Right lobe of liver (tissue), 6 donors: ENCODE data around the gene ENTREP1. TPM values are rescaled to one million over a fixed set of nuclear protein-coding genes. Genes with fewer than 3 reads are reported as not detected.

Experiments
- ATAC-seq, 4 donors: fragments of 200-7000 bp; cut with Tn5 transposase; one replicate each; pipeline ENCODE4 v1.9.1; 2020; ENCODE audit warnings: mild to moderate bottlenecking in 4 of 4, moderate library complexity in 4 of 4
- DNase-seq, 3 donors: peaks; one replicate each; pipeline ENCODE4 v3.0.0-alpha.2; 2020
- H3K27ac ChIP-seq, 3 donors: fragments of 200-600 bp; one replicate each; pipeline ENCODE4 v1.8.0; 2022
- H3K27me3 ChIP-seq, 2 donors: fragments of 200-600 bp; one replicate each; pipeline ENCODE4 v1.8.0; 2022
- H3K36me3 ChIP-seq, 4 donors: fragments of 200-600 bp; sonication (generic) in 1 of 4; one replicate each; pipeline versions ENCODE4 v1.5.1 to v1.8.0; 2017 to 2022; ENCODE audit warnings: control low read depth in 1 of 4
- H3K4me1 ChIP-seq, 4 donors: fragments of 200-600 bp; sonication (generic) in 1 of 4; one replicate each; pipeline versions ENCODE4 v1.5.1 to v1.8.0; 2017 to 2022; ENCODE audit warnings: control low read depth in 1 of 4
- H3K4me3 ChIP-seq, 3 donors: fragments of 200-600 bp; one replicate each; pipeline ENCODE4 v1.8.0; 2022
- H3K9me3 ChIP-seq, 4 donors: fragments of 200-600 bp; sonication (generic) in 1 of 4; one replicate each; pipeline versions ENCODE4 v1.5.1 to v1.8.0; 2017 to 2022; ENCODE audit warnings: control low read depth in 1 of 4
- CTCF ChIP-seq, 4 donors: fragments of 200-600 bp in 3 of 4; fragments of 450-650 bp in 1 of 4; IDR thresholded peaks; one replicate each; pipeline versions ENCODE4 v1.5.1 to v1.8.0; 2016 to 2022; ENCODE audit warnings: antibody characterized with exemption in 4 of 4, mild to moderate bottlenecking in 2 of 4
- POLR2A ChIP-seq: fragments of 450-650 bp; IDR thresholded peaks from one replicate; pipeline ENCODE4 v1.6.1; 2017; ENCODE audit warnings: antibody characterized with exemption, mild to moderate bottlenecking
- WGBS: methylation state at CpG from one replicate; pipeline ENCODE4 v1.1.6; 2018; ENCODE audit warnings: low coverage, low lambda C conversion rate; ENCODE audit not compliant: insufficient coverage; ENCODE audit errors: missing lambda C conversion rate; 5-methylcytosine and 5-hydroxymethylcytosine counted together
- intact Hi-C, 2 donors: fragments of 100-400 bp; cut with DNase I; formaldehyde crosslinking; loops; one replicate each; pipeline versions ENCODE4 v1.11.2 to v1.14.1; 2022
- total RNA-seq, 6 experiments: library from RNA; depleted of rRNA in 2 of 6; stranded (reverse); fragments of >200 nt in 2 of 6; fragmentation: NEBNext Ultra II Directional in 3 of 6; extraction: Animal tissue kit (Norgen Biotek cat#: 25700) in 3 of 6; gene quantifications; one replicate each; pipeline versions ENCODE4 v1.1.0 to v1.2.4, GENCODE V29; 2016 to 2023
- donor health status: DM: no; HTN: yes; CAD: no.
- donor health status: DM: no; HTN: no; CAD: no.
- donor health status: DM: no; HTN: no; CAD: no.
- donor health status: DM: no; HTN: yes; CAD: no.
- donor health status: DM: no; HTN: yes; CAD: no.

Gene ENTREP1
- total RNA-seq, 6 experiments from 2014 or later: 0.12 to 0.42 (median 0.30) TPM

- TF ChIP-seq CTCF (IDR thresholded peaks at IDR 0.05) (no peak), POLR2A (no peak)
- Histone ChIP-seq H3K27ac (no peak overlapping the region), H3K36me3 (no peaks in the 10 kb centered on the region), H3K4me1 (no peaks in the 10 kb centered on the region), H3K4me3 (no peak overlapping the region), H3K9me3 (no peaks in the 10 kb centered on the region), H3K27me3 (no peaks in the 10 kb centered on the region)
- WGBS: 59% methylated on average over 5 of the region's 6 CpGs
- no peak for ATAC-seq
- intact Hi-C loops: no loop called here
- no peak for DNase-seq
These were observed 60.6 kb downstream of the ENTREP1 start for GRCh38 chr9:69385581-69386033.

GRCh38 chr9:69386651-69387050 is 61.6 kb downstream of the ENTREP1 start:
- no peaks in the 10 kb centered on the region for H3K36me3 ChIP-seq
- no peaks in the 10 kb centered on the region for H3K27me3 ChIP-seq
- no peak for DNase-seq
- H3K4me1 ChIP-seq: no peaks in the 10 kb centered on the region
- 71% methylated on average over 4 of the region's 4 CpGs for WGBS
- intact Hi-C loops: no loop called here
- H3K9me3 ChIP-seq: no peaks in the 10 kb centered on the region
- no peak overlapping the region for H3K27ac ChIP-seq
- TF ChIP-seq POLR2A (no peak), CTCF (IDR thresholded peaks at IDR 0.05) (no peak)
- no peak for ATAC-seq
- no peak overlapping the region for H3K4me3 ChIP-seq

GRCh38 chr9:69388596-69388995 is 63.6 kb downstream of the ENTREP1 start:
- DNase-seq (no peak), ATAC-seq (no peak)
- no peak for TF ChIP-seq POLR2A
- no peak for TF ChIP-seq CTCF (IDR thresholded peaks at IDR 0.05)
- H3K27ac ChIP-seq: no peak overlapping the region
- H3K4me3 ChIP-seq: no peak overlapping the region
- no peaks in the 10 kb centered on the region for H3K36me3 ChIP-seq
- WGBS: 66% methylated on average over 2 of the region's 3 CpGs
- intact Hi-C loops: no loop called here
- H3K4me1 ChIP-seq: no peaks in the 10 kb centered on the region
- H3K9me3 ChIP-seq: no peaks in the 10 kb centered on the region
- no peaks in the 10 kb centered on the region for H3K27me3 ChIP-seq

GRCh38 chr9:69389437-69389995 is 64.5 kb downstream of the ENTREP1 start:
- DNase-seq: no peak
- 67% methylated on average over 3 of the region's 4 CpGs for WGBS

More at GRCh38 chr9:69389437-69389995, 64.5 kb downstream of the ENTREP1 start:
- TF ChIP-seq POLR2A (no peak), CTCF (IDR thresholded peaks at IDR 0.05) (no peak)
- Histone ChIP-seq H3K27me3 (no peaks in the 10 kb centered on the region), H3K4me3 (no peak overlapping the region), H3K9me3 (no peaks in the 10 kb centered on the region), H3K36me3 (no peaks in the 10 kb centered on the region), H3K27ac (no peak overlapping the region), H3K4me1 (no peaks in the 10 kb centered on the region)
- intact Hi-C loops: no loop called here
- ATAC-seq: no peak
